ENCODE results near the gene BIN1.

BIN1 gene

GRCh38 chr2:127076924-127077323 lies 30.0 kb downstream of the BIN1 start:
- TF ChIP-seq FOXP2 (optimal IDR thresholded peaks at IDR 0.05; ENCODE audit: borderline replicate concordance, extremely low read depth, extremely low read length, insufficient read depth) (no peak), TAF1 (IDR thresholded peaks at IDR 0.05; ENCODE audit: borderline replicate concordance, insufficient read depth, low read length) (no peak), REST (IDR thresholded peaks at IDR 0.05; ENCODE audit: insufficient read depth in 1 of 2, low read depth in 2 of 2, low read length in 2 of 2) (no peak), POLR2AphosphoS5 (IDR thresholded peaks at IDR 0.05; ENCODE audit: low read depth, low read length) (no peak), SIN3A (IDR thresholded peaks at IDR 0.05; ENCODE audit: borderline replicate concordance, insufficient read depth, low read length) (no peak)

GRCh38 chr2:127076290-127076689 lies 30.7 kb downstream of the BIN1 start:
- TF ChIP-seq FOXP2 (optimal IDR thresholded peaks at IDR 0.05; ENCODE audit: borderline replicate concordance, extremely low read depth, extremely low read length, insufficient read depth) (no peak), SIN3A (IDR thresholded peaks at IDR 0.05; ENCODE audit: borderline replicate concordance, insufficient read depth, low read length) (no peak), POLR2AphosphoS5 (IDR thresholded peaks at IDR 0.05; ENCODE audit: low read depth, low read length) (no peak), REST (IDR thresholded peaks at IDR 0.05; ENCODE audit: insufficient read depth in 1 of 2, low read depth in 2 of 2, low read length in 2 of 2) (no peak), TAF1 (IDR thresholded peaks at IDR 0.05; ENCODE audit: borderline replicate concordance, insufficient read depth, low read length) (no peak)

GRCh38 chr2:127075821-127076220 lies 31.1 kb downstream of the BIN1 start:
- no peak for TF ChIP-seq POLR2AphosphoS5 (IDR thresholded peaks at IDR 0.05; ENCODE audit: low read depth, low read length)

- TF ChIP-seq FOXP2 (optimal IDR thresholded peaks at IDR 0.05; ENCODE audit: borderline replicate concordance, extremely low read depth, extremely low read length, insufficient read depth) (no peak), POLR2AphosphoS5 (IDR thresholded peaks at IDR 0.05; ENCODE audit: low read depth, low read length) (no peak), SIN3A (IDR thresholded peaks at IDR 0.05; ENCODE audit: borderline replicate concordance, insufficient read depth, low read length) (no peak), REST (IDR thresholded peaks at IDR 0.05; ENCODE audit: insufficient read depth in 1 of 2, low read depth in 2 of 2, low read length in 2 of 2) (no peak), TAF1 (IDR thresholded peaks at IDR 0.05; ENCODE audit: borderline replicate concordance, insufficient read depth, low read length) (no peak)
These were observed 32.0 kb downstream of the BIN1 start for GRCh38 chr2:127074936-127075335.

- TF ChIP-seq SIN3A (IDR thresholded peaks at IDR 0.05; ENCODE audit: borderline replicate concordance, insufficient read depth, low read length) (no peak), REST (IDR thresholded peaks at IDR 0.05; ENCODE audit: insufficient read depth in 1 of 2, low read depth in 2 of 2, low read length in 2 of 2) (no peak), POLR2AphosphoS5 (IDR thresholded peaks at IDR 0.05; ENCODE audit: low read depth, low read length) (no peak), TAF1 (IDR thresholded peaks at IDR 0.05; ENCODE audit: borderline replicate concordance, insufficient read depth, low read length) (no peak)
These were observed 32.6 kb downstream of the BIN1 start for GRCh38 chr2:127074358-127074757.

All from PFSK-1 (cell line).